ENCODE data around the gene CCDC9. TPM values are rescaled to one million over a fixed set of nuclear protein-coding genes. Genes with fewer than 3 reads are reported as not detected.

Gene CCDC9
- total RNA-seq: 10 to 100 TPM; 21.3 to 22.3 TPM

DNA sequence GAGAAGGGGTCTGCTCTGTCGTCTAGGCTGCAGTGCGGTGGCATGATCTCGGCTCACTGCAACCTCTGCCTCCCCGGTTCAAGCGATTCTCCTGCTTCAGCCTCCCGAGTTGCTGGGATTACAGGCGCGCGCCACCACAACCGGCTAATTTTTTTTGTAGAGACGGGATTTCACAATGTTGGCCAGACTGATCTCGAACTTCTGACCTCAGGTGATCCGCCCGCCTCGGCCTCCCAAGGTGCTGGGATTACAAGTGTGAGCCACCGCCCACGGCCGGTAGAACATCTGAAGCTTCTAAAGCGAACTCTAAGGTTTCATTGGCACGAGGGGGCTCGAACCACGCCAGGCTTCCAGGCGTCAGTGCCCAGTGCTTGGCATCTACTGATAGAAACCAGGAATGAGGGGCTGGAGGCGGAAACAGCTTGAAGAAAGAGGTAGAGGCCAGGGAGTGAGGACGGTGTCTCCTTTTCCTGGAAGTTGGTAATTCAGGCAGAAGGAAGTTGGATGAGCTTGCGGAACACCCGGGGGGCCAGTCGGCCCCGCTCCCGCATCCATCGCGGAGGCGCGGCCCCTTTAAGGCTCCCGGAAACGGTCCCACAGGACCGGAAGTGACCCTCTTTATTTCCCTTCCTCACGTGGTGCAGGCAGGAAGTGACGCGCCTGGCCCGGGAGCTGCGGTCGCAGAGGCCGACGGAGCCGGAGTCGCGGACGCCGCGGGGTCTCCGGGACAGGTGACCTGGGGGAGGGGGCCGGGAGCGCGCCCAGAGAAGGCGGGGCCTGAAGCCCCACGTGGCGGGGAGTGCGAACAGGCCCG, at the start of gene CCDC9:
CCDC9 (plus strand) TSS at position 647 of the 814 bp plus-strand sequence. CDS start 1,876 bp downstream, outside the sequence.
- CTCF ChIA-PET: interaction anchor here (0.6 to 3.5 kb wide), 13 partner anchors 9 to 243 kb away, joined by 3 to 29 read pairs (median 4); partner anchors contain the start of genes INAFM1 and ZC3H4
- POLR2A ChIA-PET: interaction anchor here (0.7 to 2.5 kb wide), 9 partner anchors 12 to 654 kb away, joined by 3 to 30 read pairs (median 4); partner anchors contain the start of genes INAFM1 and ZC3H4

- ChIA-PET CTCF (interaction anchor here (1.0 to 6.5 kb wide), 15 partner anchors 9 to 219 kb away, joined by 3 to 100 read pairs (median 9); partner anchors contain the start of gene CCDC9), POLR2A (interaction anchor here (0.5 to 4.3 kb wide), 3 partner anchors 17 to 35 kb away, joined by 4 to 24 read pairs (median 20); no protein-coding TSS in a partner anchor)
Observed at GRCh38 chr19:47209319-47210179, 46.8 kb upstream of the CCDC9 start.

DNA sequence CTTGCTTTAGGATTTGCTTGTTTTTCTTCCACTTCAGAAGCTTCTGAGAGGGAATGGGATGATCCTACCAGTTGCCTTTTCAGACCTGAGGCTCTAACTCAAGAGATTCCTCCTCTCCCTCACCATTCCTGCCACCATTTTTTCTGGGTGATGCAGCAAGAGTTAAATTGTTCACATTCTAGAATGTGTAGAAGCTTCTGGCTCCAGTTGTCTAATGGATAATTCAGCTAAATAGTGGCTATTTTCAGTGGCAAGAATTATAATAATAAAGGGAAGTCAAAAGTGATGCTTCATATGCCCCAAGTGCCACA, 46.2 kb upstream of the CCDC9 start:
- POLR2A ChIA-PET: interaction anchor here (0.5 to 4.3 kb wide), 8 partner anchors 8 to 46 kb away, joined by 3 to 24 read pairs (median 4); partner anchors contain the start of gene CCDC9
- CTCF ChIA-PET: interaction anchor here (0.7 to 6.5 kb wide), 26 partner anchors 8 to 219 kb away, joined by 3 to 100 read pairs (median 4); partner anchors contain the start of genes CCDC9 and SAE1

- CTCF ChIA-PET: interaction anchor here (0.7 to 6.5 kb wide), 28 partner anchors 9 to 220 kb away, joined by 3 to 100 read pairs (median 4); partner anchors contain the start of genes CCDC9 and SAE1
Observed at GRCh38 chr19:47210689-47211316, 45.5 kb upstream of the CCDC9 start.

DNA sequence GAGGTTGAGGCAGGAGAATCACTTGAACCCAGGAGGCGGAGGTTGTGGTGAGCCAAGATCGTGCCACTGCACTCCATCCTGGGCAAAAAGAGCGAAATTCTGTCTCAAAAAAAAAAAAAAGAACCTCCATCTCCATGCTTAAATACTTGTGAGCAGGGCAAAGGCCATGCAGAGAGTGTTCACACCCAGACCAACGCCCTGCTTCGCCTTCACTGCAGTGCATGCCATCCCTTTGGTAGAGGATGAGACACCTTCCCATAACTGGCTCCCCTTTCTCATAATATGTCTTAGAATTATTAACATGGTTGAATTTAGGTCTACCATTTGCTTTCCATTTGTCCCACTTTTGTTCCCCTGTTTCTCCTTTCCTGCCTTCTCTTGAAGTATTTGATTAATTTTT, 40.7 kb upstream of the CCDC9 start:
- POLR2A ChIA-PET: no interaction called here
- CTCF ChIA-PET: interaction anchor here (0.7 to 1.8 kb wide), 5 partner anchors 8 to 37 kb away, joined by 3 to 6 read pairs (median 4); no protein-coding TSS in a partner anchor

More at GRCh38 chr19:47210689-47211316, 45.5 kb upstream of the CCDC9 start:
- POLR2A ChIA-PET: interaction anchor here (0.6 to 4.3 kb wide), 8 partner anchors 8 to 53 kb away, joined by 3 to 24 read pairs (median 4); partner anchors contain the start of gene CCDC9

GRCh38 chr19:47221080-47221841, 35.1 kb upstream of the CCDC9 start:
- POLR2A ChIA-PET: interaction anchor here (1.2 kb wide), 1 partner anchor 11 kb away, joined by 4 read pairs; no protein-coding TSS in a partner anchor
- CTCF ChIA-PET: interaction anchor here (1.1 to 1.8 kb wide), 3 partner anchors 11 to 27 kb away, joined by 3 to 5 read pairs (median 3); no protein-coding TSS in a partner anchor

DNA sequence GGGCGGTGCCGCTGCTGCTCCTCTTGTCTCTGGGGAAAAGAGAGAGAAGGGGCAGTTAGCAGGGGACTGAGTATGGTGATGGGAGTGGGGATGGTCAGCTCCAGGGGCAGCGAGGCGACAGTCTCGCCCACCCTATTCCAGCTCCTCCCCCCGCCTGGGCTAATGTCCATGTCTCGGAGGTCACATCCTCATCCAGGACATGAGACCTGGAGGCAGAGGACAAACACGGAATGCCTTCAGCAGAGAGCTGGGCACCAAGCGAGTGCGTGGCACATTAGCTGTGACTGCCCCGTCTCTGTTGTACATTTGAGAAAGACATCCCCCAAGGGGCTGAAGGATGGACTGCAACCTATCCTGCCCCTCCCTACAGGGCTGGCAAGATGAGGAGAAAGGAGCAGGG, 34.4 kb upstream of the CCDC9 start:
- POLR2A ChIA-PET: interaction anchor here (1.2 kb wide), 1 partner anchor 11 kb away, joined by 4 read pairs; no protein-coding TSS in a partner anchor
- CTCF ChIA-PET: interaction anchor here (1.1 to 1.8 kb wide), 2 partner anchors 12 to 23 kb away, joined by 3 to 5 read pairs; no protein-coding TSS in a partner anchor

GRCh38 chr19:47225746-47226425, 30.4 kb upstream of the CCDC9 start:
- POLR2A ChIA-PET: interaction anchor here (0.5 to 3.0 kb wide), 17 partner anchors 12 to 306 kb away, joined by 3 to 34 read pairs (median 5); partner anchors contain the start of genes CCDC9, SAE1 and ZC3H4
- CTCF ChIA-PET: interaction anchor here (0.5 to 5.9 kb wide), 11 partner anchors 10 to 133 kb away, joined by 3 to 71 read pairs (median 5); partner anchors contain the start of genes CCDC9 and SAE1

- ChIA-PET POLR2A (interaction anchor here (0.5 to 3.0 kb wide), 16 partner anchors 11 to 307 kb away, joined by 3 to 34 read pairs (median 4); partner anchors contain the start of genes CCDC9 and SAE1), CTCF (interaction anchor here (0.5 to 5.9 kb wide), 9 partner anchors 9 to 134 kb away, joined by 3 to 71 read pairs (median 6); partner anchors contain the start of gene SAE1)
Observed at GRCh38 chr19:47226426-47227351, 29.6 kb upstream of the CCDC9 start.

- ChIA-PET POLR2A (interaction anchor here (0.5 to 3.0 kb wide), 9 partner anchors 12 to 366 kb away, joined by 3 to 34 read pairs (median 10); partner anchors contain the start of gene CCDC9), CTCF (interaction anchor here (0.9 to 5.9 kb wide), 5 partner anchors 8 to 77 kb away, joined by 4 to 71 read pairs (median 8); no protein-coding TSS in a partner anchor)
Observed at GRCh38 chr19:47227352-47228167, 28.8 kb upstream of the CCDC9 start.

GRCh38 chr19:47228168-47228936, 28.0 kb upstream of the CCDC9 start:
- ChIA-PET POLR2A (interaction anchor here (0.6 to 3.0 kb wide), 2 partner anchors 28 to 367 kb away, joined by 3 to 23 read pairs; partner anchors contain the start of gene CCDC9), CTCF (interaction anchor here (1.0 to 5.9 kb wide), 3 partner anchors 17 to 78 kb away, joined by 3 to 71 read pairs (median 53); no protein-coding TSS in a partner anchor)

DNA sequence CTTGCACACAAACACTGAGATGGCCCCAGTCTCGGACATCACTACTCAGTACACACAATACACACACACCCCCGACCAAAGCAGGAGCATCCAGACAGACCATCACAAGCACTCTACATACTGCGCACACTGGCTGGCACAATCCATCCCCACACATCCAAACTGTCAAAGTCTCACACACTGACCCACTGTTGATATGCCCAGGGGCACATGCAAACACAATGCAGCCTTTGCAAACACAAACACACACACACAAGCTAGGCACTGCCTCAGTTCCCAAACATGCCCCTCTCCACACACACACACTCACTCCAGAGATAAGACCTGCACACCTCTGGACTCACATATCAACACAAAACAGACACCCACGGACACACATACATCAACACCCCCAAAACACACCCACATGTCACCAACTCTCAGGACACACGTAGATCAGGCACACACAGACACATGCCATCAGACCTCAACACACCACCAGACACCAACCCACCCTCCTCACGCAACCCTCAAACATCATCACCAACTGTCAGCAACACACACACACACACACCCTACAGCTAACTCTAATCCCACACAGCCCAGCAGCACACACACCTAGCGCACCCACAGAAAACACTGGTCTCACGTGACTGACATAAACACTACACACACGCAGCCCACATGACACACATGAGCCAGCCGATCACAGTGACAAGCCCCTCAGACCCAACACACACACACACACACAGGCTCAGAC, 27.2 kb upstream of the CCDC9 start:
- ChIA-PET POLR2A (no interaction called here), CTCF (interaction anchor here (0.8 to 5.0 kb wide), 4 partner anchors 10 to 79 kb away, joined by 3 to 71 read pairs (median 5); no protein-coding TSS in a partner anchor)

DNA sequence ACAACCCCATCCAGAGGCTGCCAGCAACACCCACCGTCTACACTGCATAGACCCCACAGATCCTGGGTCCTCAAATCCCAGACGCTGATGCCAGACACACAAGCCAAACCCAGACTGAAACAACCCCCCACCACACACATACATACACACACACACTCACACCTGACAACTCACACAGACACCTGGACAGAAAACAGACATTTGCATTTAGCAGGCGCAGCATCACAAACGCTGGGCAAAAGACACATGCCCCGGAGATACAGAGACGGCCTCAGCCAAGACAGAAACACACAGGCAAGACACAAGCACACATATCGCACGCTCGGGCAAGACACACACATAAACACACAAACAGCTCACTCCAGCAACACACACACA, 26.7 kb upstream of the CCDC9 start:
- ChIA-PET CTCF (interaction anchor here (0.8 to 5.0 kb wide), 3 partner anchors 9 to 19 kb away, joined by 5 to 71 read pairs (median 5); no protein-coding TSS in a partner anchor), POLR2A (no interaction called here)
